PC-9 (cell line): ENCODE data around the gene SACS.

ENCODE experiments used
- CTCF ChIP-seq: fragments of 200-600 bp; sonication (generic); conservative IDR thresholded peaks from 2 replicates; pipeline ENCODE4 v1.6.1; 2017; ENCODE audit warnings: mixed run types, antibody characterized with exemption, mild to moderate bottlenecking, moderate library complexity
- EZH2 ChIP-seq: fragments of 200-600 bp; sonication (generic); IDR thresholded peaks from 2 replicates; pipeline ENCODE4 v1.8.0; 2017; ENCODE audit warnings: antibody characterized with exemption, low read depth

DNA sequence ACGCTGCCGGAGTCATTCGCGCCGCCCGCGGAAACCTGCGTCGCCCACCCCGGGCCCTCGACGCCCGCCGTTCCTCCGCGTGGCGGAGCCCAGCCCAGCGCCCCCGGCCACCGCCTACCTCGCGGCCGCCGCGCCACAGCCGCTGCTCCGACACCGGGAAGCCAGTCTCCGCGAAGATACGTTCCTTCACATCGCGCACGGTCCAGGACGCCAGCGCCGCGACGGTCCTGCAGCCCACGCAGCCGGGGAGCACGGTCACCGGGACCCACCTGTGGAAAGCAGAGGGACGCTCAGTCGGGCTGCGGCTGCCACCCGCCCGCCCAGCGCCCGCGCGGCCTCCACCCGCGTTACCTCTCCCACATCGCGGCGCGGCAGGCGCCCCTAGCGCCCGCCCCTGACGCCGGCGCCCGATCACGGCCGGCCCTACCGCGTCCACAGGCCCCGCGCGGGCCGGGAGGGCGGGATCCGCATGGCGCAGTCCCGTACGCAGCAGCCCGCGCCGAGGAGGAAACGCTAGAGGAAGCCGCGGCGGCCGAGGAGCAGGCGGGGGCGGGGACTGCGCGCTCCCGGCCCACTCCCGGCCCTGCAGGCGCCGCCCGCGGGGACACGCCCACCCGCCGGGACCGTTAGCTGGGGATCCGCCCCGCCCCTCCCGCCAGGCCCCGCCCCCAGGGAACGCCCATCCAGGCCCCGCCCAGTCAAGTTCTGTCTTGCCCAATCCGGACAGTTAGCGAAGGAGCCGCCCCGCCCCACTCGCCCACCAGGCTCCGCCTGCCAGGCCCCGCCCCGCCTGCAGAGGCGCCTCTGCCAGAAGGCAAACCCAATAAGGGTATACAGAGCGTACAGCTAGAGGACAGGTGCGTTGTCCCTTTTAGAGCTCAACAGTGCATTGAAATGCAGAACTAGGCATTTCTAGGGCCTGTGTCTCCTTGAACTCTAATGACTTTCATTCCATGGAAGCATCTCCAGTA, 58.2 kb downstream of the SACS start:
- no peak for TF ChIP-seq CTCF
- TF ChIP-seq EZH2 = no peak
